GM23338 (cell line): Measurements from ENCODE around the gene ADAMTSL2. TPM values are rescaled to one million over a fixed set of nuclear protein-coding genes. Genes with fewer than 3 reads are reported as not detected.

Experiments used
- ATAC-seq: fragments of 200-7000 bp; cut with Tn5 transposase; 3 replicates; pipeline ENCODE4 v1.9.1; 2020
- DNase-seq: peaks from one replicate; pipeline ENCODE4 v3.0.0-alpha.2; 2015; ENCODE audit warnings: low spot score
- H2AFZ ChIP-seq: fragments of 200-600 bp; sonication (generic); 2 replicates; pipeline ENCODE4 v1.8.0; 2016; ENCODE audit warnings: antibody characterized with exemption, mild to moderate bottlenecking, moderate library complexity
- H3F3A ChIP-seq: fragments of 200-600 bp; sonication (generic); replicated peaks from 2 replicates; pipeline ENCODE4 v1.8.0; 2017; ENCODE audit warnings: antibody characterized with exemption, mixed run types, low read depth
- H3K27ac ChIP-seq: fragments of 200-600 bp; sonication (generic); 2 replicates; pipeline ENCODE4 v1.6.1; 2016; ENCODE audit warnings: low read depth
- H3K27me3 ChIP-seq: fragments of 200-600 bp; sonication (generic); 2 replicates; pipeline ENCODE4 v1.8.0; 2016; ENCODE audit warnings: mild to moderate bottlenecking, mixed run types, moderate library complexity; ENCODE audit not compliant: insufficient read depth
- H3K36me3 ChIP-seq: fragments of 200-600 bp; sonication (generic); 2 replicates; pipeline ENCODE4 v1.8.0; 2016; ENCODE audit warnings: mild to moderate bottlenecking; ENCODE audit not compliant: insufficient read depth
- H3K4me1 ChIP-seq: fragments of 200-600 bp; sonication (generic); 2 replicates; pipeline ENCODE4 v1.8.0; 2016; ENCODE audit warnings: mild to moderate bottlenecking, moderate library complexity; ENCODE audit not compliant: insufficient read depth
- H3K4me2 ChIP-seq: fragments of 200-600 bp; sonication (generic); 2 replicates; pipeline ENCODE4 v1.7.1; 2017; ENCODE audit warnings: mixed run types
- H3K4me3 ChIP-seq: fragments of 200-600 bp; sonication (generic); 2 replicates; pipeline ENCODE4 v1.6.1; 2016; ENCODE audit warnings: mixed run types
- H3K79me2 ChIP-seq: fragments of 200-600 bp; sonication (generic); replicated peaks from 2 replicates; pipeline ENCODE4 v1.8.0; 2017; ENCODE audit warnings: mild to moderate bottlenecking; ENCODE audit not compliant: insufficient read depth
- H3K9me2 ChIP-seq: fragments of 200-600 bp; sonication (generic); 2 replicates; pipeline ENCODE4 v1.8.0; 2017; ENCODE audit not compliant: insufficient read depth
- H4K20me1 ChIP-seq: fragments of 200-600 bp; sonication (generic); replicated peaks from 2 replicates; pipeline ENCODE4 v1.8.0; 2017; ENCODE audit warnings: mild to moderate bottlenecking; ENCODE audit not compliant: insufficient read depth
- H3K27ac Mint-ChIP-seq: 2 replicates; pipeline ENCODE4 v1.8.0; 2020; ENCODE audit warnings: inconsistent platforms, mild to moderate bottlenecking, moderate library complexity, mixed read lengths
- H3K27me3 Mint-ChIP-seq: 3 replicates; pipeline ENCODE4 v1.8.0; 2022; ENCODE audit warnings: low read depth, mild to moderate bottlenecking, moderate library complexity, mixed read lengths, inconsistent platforms; ENCODE audit not compliant: insufficient read depth, poor library complexity
- H3K36me3 Mint-ChIP-seq: 3 replicates; pipeline ENCODE4 v1.8.0; 2021; ENCODE audit warnings: low read depth, mild to moderate bottlenecking, inconsistent platforms, moderate library complexity, mixed read lengths
- H3K4me1 Mint-ChIP-seq: 3 replicates; pipeline ENCODE4 v1.8.0; 2020; ENCODE audit warnings: mild to moderate bottlenecking, inconsistent platforms, mixed read lengths
- H3K4me3 Mint-ChIP-seq: 3 replicates; pipeline ENCODE4 v1.8.0; 2021; ENCODE audit warnings: moderate library complexity, mild to moderate bottlenecking, inconsistent platforms, mixed read lengths
- H3K9me3 Mint-ChIP-seq: 3 replicates; pipeline ENCODE4 v1.8.0; 2020; ENCODE audit warnings: moderate library complexity, mild to moderate bottlenecking, inconsistent platforms, mixed read lengths
- CREB1 ChIP-seq: fragments of 250-450 bp; sonication (Bioruptor Pico); IDR thresholded peaks from 2 replicates; pipeline ENCODE4 v1.5.0; 2020; ENCODE audit warnings: low read depth, mild to moderate bottlenecking, moderate library complexity
- CTCF ChIP-seq, 2 experiments: fragments of 200-600 bp in 1 of 2; sonication (generic) in 1 of 2; conservative IDR thresholded peaks; 2 replicates each; pipeline versions ENCODE4 v1.5.1 to v1.6.1; 2016 to 2017; ENCODE audit warnings: antibody characterized with exemption in 2 of 2, low read depth in 2 of 2, mild to moderate bottlenecking in 2 of 2, moderate library complexity in 1 of 2
- ETS1 ChIP-seq: IDR thresholded peaks from 2 replicates; pipeline ENCODE4 v1.6.1; 2016; ENCODE audit warnings: antibody characterized with exemption
- EZH2phosphoT487 ChIP-seq: fragments of 200-600 bp; sonication (generic); IDR thresholded peaks from one replicate; pipeline ENCODE4 v1.8.1; 2018; ENCODE audit warnings: antibody characterized with exemption; ENCODE audit not compliant: unreplicated experiment
- JUNB ChIP-seq: IDR thresholded peaks from one replicate; pipeline ENCODE4 v1.6.1; 2016; ENCODE audit warnings: antibody characterized with exemption; ENCODE audit not compliant: unreplicated experiment
- STAT1 ChIP-seq: IDR thresholded peaks from one replicate; pipeline ENCODE4 v1.6.1; 2016; ENCODE audit warnings: antibody characterized with exemption; ENCODE audit not compliant: unreplicated experiment
- ZNF114 ChIP-seq: fragments of 250-450 bp; sonication (Bioruptor Pico); IDR thresholded peaks from 2 replicates; pipeline ENCODE4 v1.5.0; 2020; ENCODE audit warnings: mild to moderate bottlenecking, moderate library complexity
- ZNF331 ChIP-seq: fragments of 250-450 bp; sonication (Bioruptor Pico); IDR thresholded peaks from 2 replicates; pipeline ENCODE4 v1.5.0; 2020; ENCODE audit warnings: low read depth, mild to moderate bottlenecking, moderate library complexity
- ZNF462 ChIP-seq: fragments of 250-450 bp; sonication (Bioruptor Pico); IDR thresholded peaks from 2 replicates; pipeline ENCODE4 v1.5.0; 2020; ENCODE audit warnings: mild to moderate bottlenecking, moderate library complexity
- polyA plus RNA-seq: library from polyadenylated mRNA; unstranded; fragments of >200 nt; fragmentation: Nextera tagmentation; extraction: Ambion mirVana; gene quantifications from 2 replicates; pipeline ENCODE4 v1.2.1, GENCODE V29; 2016
- total RNA-seq: library from RNA; depleted of rRNA; stranded (reverse); fragments of >200 nt; shearing (Covaris generic); gene quantifications from 2 replicates; pipeline ENCODE4 v1.2.3, GENCODE V29; 2014

The ADAMTSL2 gene
- total and polyA plus RNA-seq, 2 experiments from 2014 or later, result 0.15 to 0.66 TPM

- TF ChIP-seq CTCF (conservative IDR thresholded peaks at IDR 0.05; ENCODE audit: low read depth in 2 of 2) (no peak), ZNF114 (no peak)
Measured at GRCh38 chr9:133580419-133580738, 45.9 kb downstream of the ADAMTSL2 start (continued).

- Mint-ChIP-seq H3K27ac (no peak overlapping the region), H3K4me1 (peaks cover 56% of the 10 kb centered on the region), H3K4me3 (no peak overlapping the region), H3K9me3 (no peaks in the 10 kb centered on the region), H3K36me3 (no peaks in the 10 kb centered on the region; the same call in 2 of the 3 replicates), H3K27me3 (peaks cover 18% of the 10 kb centered on the region)
- DNase-seq, result no peak
- no peaks in the 10 kb centered on the region; the same call in 1 of the 2 replicates for H3F3A ChIP-seq
- H3K27ac ChIP-seq, result no peak overlapping the region
- H3K36me3 ChIP-seq, result no peaks in the 10 kb centered on the region
- no peaks in the 10 kb centered on the region for H3K9me2 ChIP-seq
- no peaks in the 10 kb centered on the region for H3K27me3 ChIP-seq
- no peaks in the 10 kb centered on the region for H4K20me1 ChIP-seq
- no peak overlapping the region for H3K4me2 ChIP-seq
- H3K4me1 ChIP-seq, result peaks cover 7% of the 10 kb centered on the region
- no peaks in the 10 kb centered on the region for H3K79me2 ChIP-seq
- no peak overlapping the region for H2AFZ ChIP-seq
- TF ChIP-seq ZNF462 (CRISPR knock-in tag) (no peak), CREB1 (CRISPR knock-in tag) (no peak), ZNF331 (CRISPR knock-in tag) (no peak), ETS1 (no peak), STAT1 (no peak), EZH2phosphoT487 (no peak), JUNB (no peak)
- ATAC-seq, result no peak
- H3K4me3 ChIP-seq, result no peak overlapping the region
Measured at GRCh38 chr9:133581011-133581410, 46.5 kb downstream of the ADAMTSL2 start.
